Measurements from ENCODE around the gene PPIA.

DNA sequence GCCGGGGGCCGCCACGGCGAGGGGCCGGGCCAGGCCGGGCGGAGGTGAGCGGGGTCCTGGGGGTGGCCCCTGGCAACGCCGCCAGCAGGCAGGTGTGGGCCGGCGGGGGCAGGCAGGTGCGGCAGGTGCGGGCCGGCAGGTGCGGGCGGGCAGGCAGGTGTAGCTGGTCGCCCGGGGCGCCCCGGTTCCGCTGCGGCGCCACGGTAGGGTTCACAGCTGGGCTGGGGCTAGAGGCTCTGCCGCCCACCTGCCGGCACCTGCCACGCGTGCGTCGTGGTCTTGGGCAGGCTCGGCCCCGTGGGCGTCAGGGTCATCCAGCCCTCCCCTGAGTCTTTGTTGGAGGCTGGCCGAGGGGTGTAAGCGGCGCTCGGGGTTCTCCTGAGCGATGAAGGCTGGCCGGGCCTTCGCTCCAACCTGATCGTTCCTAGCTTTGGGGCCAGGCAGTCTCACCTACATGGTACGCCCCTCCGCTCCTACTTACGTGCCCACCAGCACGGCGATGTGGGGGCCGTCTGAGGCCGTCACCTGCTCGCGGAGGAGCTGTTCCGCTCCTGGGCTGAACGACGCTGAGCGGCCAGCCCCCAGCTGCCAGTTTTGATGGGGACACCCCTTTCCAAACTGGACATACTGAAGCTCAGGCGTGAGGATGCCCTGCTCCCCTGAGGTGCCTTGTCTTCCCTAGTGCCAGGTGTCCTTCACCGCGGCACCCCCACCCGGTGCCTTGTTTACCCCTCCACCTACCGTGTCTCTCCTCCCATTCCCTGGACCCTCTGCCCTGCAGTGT is 47.3 kb upstream of the PPIA start:
- TF ChIP-seq, protein P1, sequence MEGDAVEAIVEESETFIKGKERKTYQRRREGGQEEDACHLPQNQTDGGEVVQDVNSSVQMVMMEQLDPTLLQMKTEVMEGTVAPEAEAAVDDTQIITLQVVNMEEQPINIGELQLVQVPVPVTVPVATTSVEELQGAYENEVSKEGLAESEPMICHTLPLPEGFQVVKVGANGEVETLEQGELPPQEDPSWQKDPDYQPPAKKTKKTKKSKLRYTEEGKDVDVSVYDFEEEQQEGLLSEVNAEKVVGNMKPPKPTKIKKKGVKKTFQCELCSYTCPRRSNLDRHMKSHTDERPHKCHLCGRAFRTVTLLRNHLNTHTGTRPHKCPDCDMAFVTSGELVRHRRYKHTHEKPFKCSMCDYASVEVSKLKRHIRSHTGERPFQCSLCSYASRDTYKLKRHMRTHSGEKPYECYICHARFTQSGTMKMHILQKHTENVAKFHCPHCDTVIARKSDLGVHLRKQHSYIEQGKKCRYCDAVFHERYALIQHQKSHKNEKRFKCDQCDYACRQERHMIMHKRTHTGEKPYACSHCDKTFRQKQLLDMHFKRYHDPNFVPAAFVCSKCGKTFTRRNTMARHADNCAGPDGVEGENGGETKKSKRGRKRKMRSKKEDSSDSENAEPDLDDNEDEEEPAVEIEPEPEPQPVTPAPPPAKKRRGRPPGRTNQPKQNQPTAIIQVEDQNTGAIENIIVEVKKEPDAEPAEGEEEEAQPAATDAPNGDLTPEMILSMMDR (IDR thresholded peaks at IDR 0.05), result no peak
- TF ChIP-seq EP300 (IDR thresholded peaks at IDR 0.05), result no peak
